Measurements from ENCODE around the gene HINFP.
A peak's percentile ranks its signal among the peaks of the same experiment; 100 is the strongest.

GRCh38 chr11:119094816-119095065 lies 26.6 kb upstream of the HINFP start:
- TF ChIP-seq, protein P1, sequence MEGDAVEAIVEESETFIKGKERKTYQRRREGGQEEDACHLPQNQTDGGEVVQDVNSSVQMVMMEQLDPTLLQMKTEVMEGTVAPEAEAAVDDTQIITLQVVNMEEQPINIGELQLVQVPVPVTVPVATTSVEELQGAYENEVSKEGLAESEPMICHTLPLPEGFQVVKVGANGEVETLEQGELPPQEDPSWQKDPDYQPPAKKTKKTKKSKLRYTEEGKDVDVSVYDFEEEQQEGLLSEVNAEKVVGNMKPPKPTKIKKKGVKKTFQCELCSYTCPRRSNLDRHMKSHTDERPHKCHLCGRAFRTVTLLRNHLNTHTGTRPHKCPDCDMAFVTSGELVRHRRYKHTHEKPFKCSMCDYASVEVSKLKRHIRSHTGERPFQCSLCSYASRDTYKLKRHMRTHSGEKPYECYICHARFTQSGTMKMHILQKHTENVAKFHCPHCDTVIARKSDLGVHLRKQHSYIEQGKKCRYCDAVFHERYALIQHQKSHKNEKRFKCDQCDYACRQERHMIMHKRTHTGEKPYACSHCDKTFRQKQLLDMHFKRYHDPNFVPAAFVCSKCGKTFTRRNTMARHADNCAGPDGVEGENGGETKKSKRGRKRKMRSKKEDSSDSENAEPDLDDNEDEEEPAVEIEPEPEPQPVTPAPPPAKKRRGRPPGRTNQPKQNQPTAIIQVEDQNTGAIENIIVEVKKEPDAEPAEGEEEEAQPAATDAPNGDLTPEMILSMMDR (IDR thresholded peaks at IDR 0.05) = peak; percentile 56 to 85 (median 65)
- no peak for TF ChIP-seq POLR2A (IDR thresholded peaks at IDR 0.05)

Measured in thyroid gland (tissue), 4 donors.